Endothelial cell of umbilical vein (primary cell): ENCODE measurements around the gene SLC15A1. TPM values are rescaled to one million over a fixed set of nuclear protein-coding genes. Genes with fewer than 3 reads are reported as not detected.

ENCODE experiments used
- BruUV-seq: library from RNA; stranded (reverse); fragments of 400-500 nt; replicated peaks from 2 replicates; lab custom pipeline; 2021; lab: Mats Ljungman, UMichigan
- CTCF ChIA-PET: fragments of 300-600, 350-600 bp; sonication (Branson Sonifier 250); formaldehyde crosslinking; loops from one replicate; lab custom pipeline; 2021; ENCODE audit warnings: antibody characterized with exemption, inconsistent platforms; lab: Charles Lee
- POLR2A ChIA-PET: fragments of 300-600, 350-600 bp; sonication (Branson Sonifier 250); formaldehyde crosslinking; loops from one replicate; lab custom pipeline; 2021; ENCODE audit warnings: antibody characterized with exemption, inconsistent platforms; lab: Charles Lee
- DNase-seq: peaks from one replicate; pipeline ENCODE4 v3.0.0-alpha.2; 2011; ENCODE audit warnings: low read depth, low spot score
- FAIRE-seq: peaks from 2 replicates; lab custom pipeline; 2011; peaks lifted over from hg19 to GRCh38; lab: Jason Lieb, UNC
- H2AFZ ChIP-seq: 2 replicates; pipeline ENCODE4 v1.6.0; 2012; ENCODE audit warnings: low read depth, low read length, control low read depth, inconsistent platforms
- H3K27ac ChIP-seq: 2 replicates; pipeline ENCODE4 v1.5.1; 2011; ENCODE audit warnings: low read depth, mild to moderate bottlenecking, control low read depth, low read length, moderate library complexity; ENCODE audit not compliant: insufficient read depth
- H3K27me3 ChIP-seq, 2 experiments: 2 replicates each; pipeline versions ENCODE4 v1.6.0 to v1.6.1; 2011; ENCODE audit warnings: low read length in 2 of 2, mixed read lengths in 1 of 2; ENCODE audit not compliant: control insufficient read depth in 2 of 2, insufficient read depth in 2 of 2
- H3K36me3 ChIP-seq, 2 experiments: 2 replicates in 1 of 2; 3 replicates in 1 of 2; pipeline ENCODE4 v1.5.1; 2011; ENCODE audit warnings: low read length in 2 of 2, mild to moderate bottlenecking in 1 of 2, moderate library complexity in 1 of 2; ENCODE audit not compliant: control insufficient read depth in 2 of 2, insufficient read depth in 2 of 2; ENCODE audit errors: extremely low read depth in 1 of 2
- H3K4me1 ChIP-seq: 3 replicates; pipeline ENCODE4 v1.5.1; 2011; ENCODE audit warnings: mild to moderate bottlenecking, low read length; ENCODE audit not compliant: control insufficient read depth, insufficient read depth; ENCODE audit errors: extremely low read depth
- H3K4me2 ChIP-seq: 2 replicates; pipeline ENCODE4 v1.6.1; 2011; ENCODE audit warnings: low read length, control low read depth, mixed read lengths; ENCODE audit not compliant: insufficient read depth
- H3K4me3 ChIP-seq, 3 experiments: fragments of 200-600 bp in 1 of 3; sonication (generic), shearing (Covaris generic) in 1 of 3; replicated peaks in 1 of 3; 2 replicates each; pipeline ENCODE4 v1.5.1; 2011 to 2016; ENCODE audit warnings: control low read depth in 3 of 3, low read length in 3 of 3, mild to moderate bottlenecking in 2 of 3, inconsistent platforms in 1 of 3, low read depth in 1 of 3, moderate library complexity in 1 of 3; ENCODE audit not compliant: insufficient read depth in 1 of 3
- H3K79me2 ChIP-seq: 2 replicates; pipeline ENCODE4 v1.6.0; 2012; ENCODE audit warnings: low read length, inconsistent platforms; ENCODE audit not compliant: control insufficient read depth, insufficient read depth
- H3K9ac ChIP-seq: replicated peaks from 2 replicates; pipeline ENCODE3; 2011; ENCODE audit warnings: low read length, control low read depth; ENCODE audit not compliant: insufficient read depth; ENCODE audit errors: extremely low read depth
- H3K9me1 ChIP-seq: replicated peaks from 3 replicates; pipeline ENCODE4 v1.6.0; 2011; ENCODE audit warnings: mild to moderate bottlenecking, low read length; ENCODE audit not compliant: control insufficient read depth, insufficient read depth; ENCODE audit errors: extremely low read depth
- H3K9me3 ChIP-seq: replicated peaks from 2 replicates; pipeline ENCODE4 v1.5.1; 2012; ENCODE audit warnings: low read length, inconsistent platforms; ENCODE audit not compliant: control insufficient read depth, insufficient read depth
- H4K20me1 ChIP-seq: replicated peaks from 2 replicates; pipeline ENCODE3; 2011; ENCODE audit warnings: mild to moderate bottlenecking, low read length; ENCODE audit not compliant: control insufficient read depth, insufficient read depth; ENCODE audit errors: extremely low read depth
- CTCF ChIP-seq, 2 donors: IDR thresholded peaks; 1 replicate in 1 of 2; 2 replicates in 1 of 2; pipeline ENCODE4 v1.5.1; 2011; ENCODE audit warnings: low read length in 2 of 2, mild to moderate bottlenecking in 2 of 2, moderate library complexity in 2 of 2, control low read depth in 1 of 2, inconsistent platforms in 1 of 2, low read depth in 1 of 2; ENCODE audit not compliant: insufficient read depth in 1 of 2; ENCODE audit errors: extremely low read depth in 1 of 2
- EZH2 ChIP-seq: IDR thresholded peaks from 2 replicates; pipeline ENCODE4 v1.6.1; 2012; ENCODE audit warnings: borderline replicate concordance, low read depth, mild to moderate bottlenecking, moderate library complexity, low read length, inconsistent platforms; ENCODE audit not compliant: severe bottlenecking
- FOS ChIP-seq: IDR thresholded peaks from 2 replicates; pipeline ENCODE4 v1.6.1; 2011; ENCODE audit warnings: mild to moderate bottlenecking, low read length, moderate library complexity, borderline replicate concordance; ENCODE audit not compliant: insufficient read depth
- GATA2 ChIP-seq: IDR thresholded peaks from 2 replicates; pipeline ENCODE4 v1.7.0; 2011; ENCODE audit warnings: low read depth, mild to moderate bottlenecking, moderate library complexity, mixed read lengths, low read length; ENCODE audit not compliant: insufficient read length, insufficient read depth
- JUN ChIP-seq: IDR thresholded peaks from 2 replicates; pipeline ENCODE4 v1.6.1; 2011; ENCODE audit warnings: borderline replicate concordance, low read depth; ENCODE audit not compliant: insufficient read length, insufficient read depth
- MAX ChIP-seq: IDR thresholded peaks from 2 replicates; pipeline ENCODE4 v1.6.1; 2011; ENCODE audit not compliant: insufficient read depth, insufficient read length
- MYC ChIP-seq: IDR thresholded peaks from one replicate; pipeline ENCODE4 v1.6.1; 2011; ENCODE audit warnings: mild to moderate bottlenecking, low read depth, low read length
- POLR2A ChIP-seq: IDR thresholded peaks from 2 replicates; pipeline ENCODE4 v1.6.1; 2012; ENCODE audit warnings: low read depth, mild to moderate bottlenecking, control low read depth, low read length
- POLR2AphosphoS5 ChIP-seq: IDR thresholded peaks from 2 replicates; pipeline ENCODE4 v1.6.1; 2012; ENCODE audit warnings: low read depth, mild to moderate bottlenecking, control low read depth, low read length, moderate library complexity; ENCODE audit not compliant: insufficient read depth
- dilution Hi-C: fragments of 300-500 bp; cut with MboI; formaldehyde crosslinking; loops from one replicate; pipeline ENCODE4 v1.15.0; 2019; ENCODE audit warnings: low sequenced_read_pairs; ENCODE audit not compliant: extremely low pct_ligation_motif_present
- intact Hi-C: fragments of 100-400 bp; cut with micrococcal nuclease; formaldehyde crosslinking; loops from one replicate; pipeline ENCODE4 v1.10.0; 2022
- polyA plus RNA-seq, 4 experiments: library from polyadenylated mRNA; depleted of rRNA in 3 of 4; stranded (reverse) in 3 of 4; unstranded in 1 of 4; fragments of >200 nt; gene quantifications; 2 replicates each; pipeline versions ENCODE4 v1.2.1 to v1.2.3, GENCODE V29; 2011 to 2012; ENCODE audit warnings: missing spikeins in 1 of 4
- total RNA-seq: library from RNA; stranded (reverse); gene quantifications from 2 replicates; pipeline ENCODE4 v1.2.3, GENCODE V29; 2021

SLC15A1 gene
- total and polyA plus RNA-seq, 2 donors (not counting 3 experiments of a cell fraction or from before 2014, with no cell fraction given) = not detected

- CTCF ChIA-PET = interaction anchor here (1.3 kb wide), 1 partner anchor 16 kb away, joined by 3 read pairs; no protein-coding TSS in a partner anchor
Observed at GRCh38 chr13:98761986-98762616, 9.6 kb upstream of the SLC15A1 start.

More at GRCh38 chr13:98761986-98762616, 9.6 kb upstream of the SLC15A1 start:
- TF ChIP-seq POLR2A = no peak
- TF ChIP-seq CTCF (IDR thresholded peaks at IDR 0.05; ENCODE audit: extremely low read depth in 1 of 2, insufficient read depth in 1 of 2, low read depth in 1 of 2, low read length in 2 of 2) = no peak
- no peak for TF ChIP-seq EZH2
- no peak for TF ChIP-seq MAX
- TF ChIP-seq JUN = no peak
- TF ChIP-seq GATA2 = no peak
- no peak for TF ChIP-seq POLR2AphosphoS5
- TF ChIP-seq MYC = no peak
- no peak for TF ChIP-seq FOS
- no TSS peak for BruUV-seq
- H3K27ac ChIP-seq = no peak overlapping the region
- H3K79me2 ChIP-seq = no peaks in the 10 kb centered on the region
- no peaks in the 10 kb centered on the region for H3K9me3 ChIP-seq
- no peaks in the 10 kb centered on the region for H3K36me3 ChIP-seq
- POLR2A ChIA-PET = no interaction called here
- H3K9ac ChIP-seq = no peak overlapping the region
- H3K9me1 ChIP-seq = no peaks in the 10 kb centered on the region
- H3K4me1 ChIP-seq = no peaks in the 10 kb centered on the region
- H3K27me3 ChIP-seq = peaks cover 6 to 17% of the 10 kb centered on the region in 2 experiments
- DNase-seq (no peak), FAIRE-seq (no peak)
- H4K20me1 ChIP-seq = no peaks in the 10 kb centered on the region
- no peak overlapping the region for H3K4me3 ChIP-seq
- H2AFZ ChIP-seq = no peak overlapping the region
- no peak overlapping the region for H3K4me2 ChIP-seq
- dilution Hi-C loops = no loop called here
- intact Hi-C loops = no loop called here
